MG63 (cell line): ENCODE results near the gene FAM83G. TPM values are rescaled to one million over a fixed set of nuclear protein-coding genes. Genes with fewer than 3 reads are reported as not detected.

Experiments
- DNase-seq: peaks from one replicate; pipeline ENCODE4 v3.0.0-alpha.2; 2020
- H3K27me3 ChIP-seq: fragments of 250-450 bp; sonication (Bioruptor Pico); 2 replicates; pipeline ENCODE4 v1.5.1; 2020; ENCODE audit warnings: mild to moderate bottlenecking, moderate library complexity
- H3K36me3 ChIP-seq: fragments of 250-450 bp; sonication (Bioruptor Pico); 2 replicates; pipeline ENCODE4 v1.5.1; 2020; ENCODE audit warnings: mild to moderate bottlenecking, moderate library complexity
- H3K4me3 ChIP-seq: fragments of 250-450 bp; sonication (Bioruptor Pico); 2 replicates; pipeline ENCODE4 v1.5.1; 2020; ENCODE audit warnings: mild to moderate bottlenecking, moderate library complexity
- H3K9me3 ChIP-seq: fragments of 250-450 bp; sonication (Bioruptor Pico); 2 replicates; pipeline ENCODE4 v1.5.1; 2020; ENCODE audit warnings: mild to moderate bottlenecking, moderate library complexity
- total RNA-seq: library from RNA; depleted of rRNA; stranded (reverse); fragments of >200 nt; shearing (Covaris generic); gene quantifications from 2 replicates; pipeline ENCODE4 v1.2.3, GENCODE V29; 2014; ENCODE audit warnings: low replicate concordance

Gene FAM83G
- total RNA-seq, 1 experiment from 2014 or later: 4.9 TPM

DNA sequence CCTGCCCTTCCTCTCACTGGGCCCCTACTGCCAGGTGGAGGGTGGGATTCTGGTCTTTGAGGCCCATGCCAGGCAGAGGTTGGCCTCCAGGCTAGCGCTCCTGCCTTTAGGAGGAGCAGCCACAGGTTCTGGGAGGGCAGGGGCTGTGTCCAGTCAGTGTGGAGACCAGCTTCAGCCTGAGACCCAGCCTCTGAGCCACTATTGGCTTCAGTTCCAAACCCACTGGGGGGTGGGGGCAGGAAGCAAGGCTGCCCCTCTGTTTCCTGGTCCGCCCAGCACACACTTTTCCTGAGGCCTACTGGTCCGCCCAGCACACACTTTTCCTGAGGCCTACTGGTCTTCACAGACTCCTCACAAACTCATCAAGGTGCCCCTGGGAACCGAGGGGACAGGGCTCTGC, 36.2 kb downstream of the FAM83G start:
- DNase-seq: no peak
- no peak overlapping the region for H3K4me3 ChIP-seq
- no peaks in the 10 kb centered on the region for H3K27me3 ChIP-seq
- no peaks in the 10 kb centered on the region for H3K36me3 ChIP-seq
- H3K9me3 ChIP-seq: no peaks in the 10 kb centered on the region

DNA sequence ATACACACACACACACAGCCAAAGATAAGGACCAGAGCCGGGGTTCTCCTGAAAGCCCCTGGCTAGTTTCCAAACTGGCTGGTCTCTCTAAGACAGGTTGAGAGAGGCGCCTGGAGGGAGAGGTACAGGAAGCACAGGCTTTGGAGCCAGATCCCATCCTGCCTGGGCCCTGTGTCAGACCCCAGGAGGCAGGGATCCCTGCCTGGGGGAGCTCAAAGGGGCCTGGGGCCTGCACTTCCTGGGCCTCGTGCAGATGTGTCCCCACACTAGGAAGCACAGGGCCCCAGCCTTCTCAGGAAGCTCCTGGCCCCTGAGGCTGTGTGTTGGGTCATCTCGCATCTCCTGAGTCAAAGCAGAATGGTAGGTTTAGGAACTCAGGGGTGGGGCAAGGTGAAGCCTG, 36.6 kb downstream of the FAM83G start:
- no peak for DNase-seq
- Histone ChIP-seq H3K36me3 (no peaks in the 10 kb centered on the region), H3K4me3 (no peak overlapping the region), H3K27me3 (no peaks in the 10 kb centered on the region), H3K9me3 (no peaks in the 10 kb centered on the region)

GRCh38 chr17:18966831-18967624, 37.5 kb downstream of the FAM83G start:
- Histone ChIP-seq H3K9me3 (no peaks in the 10 kb centered on the region), H3K36me3 (no peaks in the 10 kb centered on the region), H3K4me3 (no peak overlapping the region), H3K27me3 (no peaks in the 10 kb centered on the region)
- no peak for DNase-seq

GRCh38 chr17:18965530-18966236, 38.9 kb downstream of the FAM83G start:
- Histone ChIP-seq H3K9me3 (no peaks in the 10 kb centered on the region), H3K36me3 (no peaks in the 10 kb centered on the region), H3K27me3 (no peaks in the 10 kb centered on the region), H3K4me3 (no peak overlapping the region)
- DNase-seq: no peak

DNA sequence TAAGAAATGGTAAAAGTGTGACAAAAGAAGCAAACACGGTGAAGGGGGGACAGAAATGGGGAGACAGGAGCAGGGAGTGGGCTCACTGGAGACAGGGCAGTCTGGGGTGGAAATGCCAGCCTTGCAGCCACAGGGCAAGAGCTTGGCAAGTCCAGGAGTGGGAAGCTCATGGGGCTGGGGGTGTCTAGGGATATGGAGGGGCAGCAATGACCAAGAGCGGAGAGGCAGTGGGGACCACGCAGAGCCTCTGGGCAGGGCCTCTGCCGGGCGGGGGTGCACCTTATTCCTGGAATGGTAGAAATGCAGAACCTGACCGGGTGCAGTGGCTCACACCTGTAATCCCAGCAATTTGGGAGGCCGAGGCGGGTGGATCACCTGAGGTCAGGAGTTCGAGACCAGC, 40.0 kb downstream of the FAM83G start:
- Histone ChIP-seq H3K9me3 (no peaks in the 10 kb centered on the region), H3K4me3 (no peak overlapping the region), H3K36me3 (no peaks in the 10 kb centered on the region), H3K27me3 (no peaks in the 10 kb centered on the region)
- DNase-seq: no peak

DNA sequence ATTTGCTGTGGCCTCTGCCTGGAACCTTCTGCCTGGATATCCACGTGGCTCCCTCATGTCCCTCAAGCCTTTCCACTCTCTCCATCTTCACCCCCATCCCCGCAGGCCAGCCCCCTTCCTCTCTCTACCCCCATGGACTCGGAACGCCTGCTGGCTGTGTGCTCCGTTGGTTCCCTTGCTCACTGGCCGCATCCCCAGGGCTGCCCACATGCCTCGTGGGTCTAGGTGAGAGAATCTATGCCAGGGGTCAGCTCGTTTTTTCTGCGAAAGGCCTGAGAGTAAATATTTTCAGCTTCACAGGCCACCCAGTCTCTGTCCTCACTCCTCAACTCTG, 40.6 kb downstream of the FAM83G start:
- no peaks in the 10 kb centered on the region for H3K27me3 ChIP-seq
- H3K9me3 ChIP-seq: no peaks in the 10 kb centered on the region
- no peak for DNase-seq
- no peaks in the 10 kb centered on the region for H3K36me3 ChIP-seq
- no peak overlapping the region for H3K4me3 ChIP-seq

- no peak overlapping the region for H3K4me3 ChIP-seq
- DNase-seq: peak; percentile 19
- no peaks in the 10 kb centered on the region for H3K27me3 ChIP-seq
- no peaks in the 10 kb centered on the region for H3K9me3 ChIP-seq
- no peaks in the 10 kb centered on the region for H3K36me3 ChIP-seq
These were observed 41.2 kb downstream of the FAM83G start for GRCh38 chr17:18963126-18964017.

DNA sequence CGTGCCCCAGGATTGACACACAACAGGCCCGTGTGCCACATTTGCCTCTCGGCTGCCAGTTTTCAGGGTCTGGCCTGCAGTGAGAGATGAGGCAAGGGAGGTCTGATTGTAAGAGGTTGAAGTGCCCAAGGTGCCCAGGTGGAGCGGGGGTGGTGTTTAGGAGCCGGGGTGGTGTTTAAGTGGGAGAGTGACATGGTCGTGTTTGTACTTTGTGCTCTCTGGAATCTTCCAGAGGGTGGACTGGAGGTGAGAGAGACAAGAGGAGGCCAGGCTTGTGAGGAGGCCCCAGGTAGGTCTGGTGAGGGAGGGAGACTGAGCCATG, 42.1 kb downstream of the FAM83G start:
- Histone ChIP-seq H3K4me3 (no peak overlapping the region), H3K36me3 (no peaks in the 10 kb centered on the region), H3K27me3 (no peaks in the 10 kb centered on the region), H3K9me3 (no peaks in the 10 kb centered on the region)
- no peak for DNase-seq

DNA sequence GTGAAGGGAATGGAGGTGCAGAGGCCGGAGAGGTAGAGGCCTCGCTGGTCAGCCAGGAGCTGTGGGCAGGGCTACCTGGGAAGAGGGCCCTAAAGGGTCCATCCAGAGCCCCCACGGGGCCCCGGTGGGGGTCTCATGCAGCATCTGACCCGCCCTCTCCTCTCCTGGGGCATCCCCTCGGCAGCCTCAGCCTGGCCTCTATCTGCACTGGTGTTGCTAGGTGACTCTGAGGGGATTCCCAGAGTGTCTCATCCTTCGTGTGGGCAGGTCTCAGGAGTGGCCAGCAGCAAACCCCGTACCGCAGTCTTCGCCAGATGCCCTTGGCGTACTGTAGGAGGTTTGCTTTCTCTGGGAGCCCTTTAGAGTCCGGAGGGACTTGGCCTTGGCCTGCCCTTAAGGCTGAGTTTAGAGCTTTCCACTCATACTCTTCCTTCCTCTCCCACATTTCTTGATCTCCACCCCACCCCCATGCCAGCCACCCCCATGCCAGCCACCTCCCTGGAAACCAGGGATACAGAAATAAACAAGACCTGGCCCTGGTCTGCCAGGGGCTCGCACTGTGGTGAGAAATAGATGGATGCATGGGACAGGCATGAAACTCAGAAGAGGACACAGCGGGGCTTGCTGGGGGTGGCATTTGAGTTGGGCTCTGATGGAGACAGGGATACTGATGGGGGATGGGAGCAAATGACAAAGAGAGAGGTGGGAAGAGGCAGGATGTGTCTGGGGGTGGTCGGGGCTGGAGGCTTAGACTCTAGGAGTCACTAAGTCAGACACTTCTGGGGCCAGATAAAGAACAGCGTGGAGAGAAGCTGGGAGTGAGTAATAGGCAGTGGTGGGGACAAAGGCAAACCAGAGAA, 42.7 kb downstream of the FAM83G start:
- Histone ChIP-seq H3K9me3 (no peaks in the 10 kb centered on the region), H3K27me3 (no peaks in the 10 kb centered on the region), H3K36me3 (no peaks in the 10 kb centered on the region), H3K4me3 (no peak overlapping the region)
- DNase-seq: no peak

- peak; percentile 56 for DNase-seq
- no peaks in the 10 kb centered on the region for H3K27me3 ChIP-seq
- H3K9me3 ChIP-seq: no peaks in the 10 kb centered on the region
- no peak overlapping the region for H3K4me3 ChIP-seq
- H3K36me3 ChIP-seq: no peaks in the 10 kb centered on the region
These were observed 43.6 kb downstream of the FAM83G start for GRCh38 chr17:18960803-18961511.

GRCh38 chr17:18960241-18960665, 44.3 kb downstream of the FAM83G start:
- Histone ChIP-seq H3K9me3 (no peaks in the 10 kb centered on the region), H3K4me3 (no peak overlapping the region), H3K27me3 (no peaks in the 10 kb centered on the region), H3K36me3 (no peaks in the 10 kb centered on the region)
- DNase-seq: no peak

- no peak overlapping the region for H3K4me3 ChIP-seq
- H3K27me3 ChIP-seq: no peaks in the 10 kb centered on the region
- no peaks in the 10 kb centered on the region for H3K9me3 ChIP-seq
- no peak for DNase-seq
- H3K36me3 ChIP-seq: no peaks in the 10 kb centered on the region
These were observed 44.7 kb downstream of the FAM83G start for GRCh38 chr17:18959845-18960240.

DNA sequence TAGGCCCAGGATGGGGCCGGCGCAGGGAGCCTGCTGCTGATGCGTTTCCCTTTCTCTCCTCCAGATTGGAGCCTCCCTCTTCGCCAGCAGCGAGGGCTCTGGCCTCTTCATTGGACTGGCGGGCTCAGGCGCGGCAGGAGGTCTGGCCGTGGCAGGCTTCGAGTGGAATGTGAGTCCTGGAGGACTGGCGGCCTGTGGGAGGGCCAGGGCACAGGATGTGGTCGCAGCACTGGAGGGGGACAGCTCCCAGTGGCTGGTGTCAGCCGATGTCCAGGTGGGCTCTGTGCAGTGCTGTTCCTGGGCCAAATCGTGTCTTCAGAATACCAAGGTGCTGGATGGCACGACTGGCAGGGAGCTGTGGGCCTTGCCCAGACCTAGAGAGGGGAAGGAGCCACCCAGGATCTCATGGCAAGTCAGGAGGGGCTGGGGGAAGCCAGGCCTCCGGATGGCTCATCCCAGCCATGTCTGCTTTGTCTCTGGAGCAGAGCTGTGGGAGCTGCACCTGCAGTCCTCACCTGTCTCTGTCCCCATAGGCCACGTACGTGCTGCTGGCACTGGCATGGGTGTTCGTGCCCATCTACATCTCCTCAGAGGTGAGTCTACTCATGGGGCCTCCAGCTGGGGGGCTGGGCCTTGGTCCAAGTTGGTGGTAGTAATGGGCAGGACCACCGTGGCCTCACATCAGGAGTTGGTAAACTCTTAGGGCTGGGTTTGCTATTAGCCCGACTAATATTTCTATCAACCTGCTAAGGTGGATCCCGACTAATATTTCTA, 45.3 kb downstream of the FAM83G start:
- no peaks in the 10 kb centered on the region for H3K36me3 ChIP-seq
- no peak for DNase-seq
- H3K27me3 ChIP-seq: no peaks in the 10 kb centered on the region
- H3K9me3 ChIP-seq: no peaks in the 10 kb centered on the region
- no peak overlapping the region for H3K4me3 ChIP-seq

DNA sequence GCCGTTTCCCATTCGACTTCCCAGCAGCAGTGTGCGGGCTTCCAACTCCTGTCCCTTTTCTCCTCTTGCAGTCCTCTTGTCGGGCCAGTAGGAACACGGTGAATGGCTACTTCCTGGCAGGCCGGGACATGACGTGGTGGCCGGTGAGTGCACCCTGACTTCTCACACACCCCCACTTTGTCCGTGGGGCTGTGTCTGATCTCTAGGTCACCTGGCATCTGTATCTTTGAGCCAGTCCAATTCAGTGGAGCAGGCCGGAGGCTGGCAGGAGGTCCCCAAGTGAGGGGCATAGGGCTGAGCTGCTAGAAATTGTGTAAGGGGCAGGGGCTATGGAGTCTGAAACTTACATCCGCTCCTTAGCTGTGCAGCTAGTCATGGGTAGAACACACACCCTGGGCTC, 46.0 kb downstream of the FAM83G start:
- Histone ChIP-seq H3K27me3 (no peaks in the 10 kb centered on the region), H3K36me3 (no peaks in the 10 kb centered on the region), H3K9me3 (no peaks in the 10 kb centered on the region), H3K4me3 (no peak overlapping the region)
- no peak for DNase-seq

DNA sequence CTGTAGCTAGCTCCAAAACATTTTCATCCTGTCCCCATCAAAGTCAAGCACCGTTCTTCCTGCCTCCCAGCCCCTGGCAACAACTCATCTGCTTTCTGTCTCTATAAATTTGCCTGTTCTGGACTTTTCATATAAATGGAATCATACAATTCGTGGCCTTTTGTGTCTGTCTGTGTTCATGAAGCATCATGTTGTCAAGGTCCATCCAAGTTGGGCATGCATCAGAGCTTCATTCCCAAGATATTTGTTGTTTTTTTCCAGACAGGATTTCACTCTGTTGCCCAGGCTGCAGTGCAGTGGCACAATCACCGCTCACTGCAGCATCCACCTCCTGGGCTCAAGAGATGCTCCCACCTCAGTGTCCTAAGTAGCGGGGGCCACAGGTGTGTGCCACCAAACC, 46.7 kb downstream of the FAM83G start:
- Histone ChIP-seq H3K36me3 (no peaks in the 10 kb centered on the region), H3K4me3 (no peak overlapping the region), H3K27me3 (no peaks in the 10 kb centered on the region), H3K9me3 (no peaks in the 10 kb centered on the region)
- no peak for DNase-seq
